OCI-LY1 (cell line): ENCODE results near the gene OGFR.

ENCODE experiments used
- H2AFZ ChIP-seq: fragments of 200-600 bp; sonication (generic), shearing (Covaris generic); 2 replicates; pipeline ENCODE4 v1.6.0; 2014; ENCODE audit warnings: antibody characterized with exemption, mild to moderate bottlenecking, low read length
- H3F3A ChIP-seq: fragments of 200-600 bp; sonication (generic), shearing (Covaris generic); 2 replicates; pipeline ENCODE4 v1.6.0; 2014; ENCODE audit warnings: mild to moderate bottlenecking, antibody characterized with exemption, low read length, moderate library complexity; ENCODE audit not compliant: insufficient read depth
- H3K27ac ChIP-seq: fragments of 200-600 bp; sonication (generic); 2 replicates; pipeline ENCODE4 v1.5.1; 2014; ENCODE audit warnings: low read length, mixed run types, mild to moderate bottlenecking, low read depth; ENCODE audit not compliant: poor library complexity, severe bottlenecking
- H3K27me3 ChIP-seq: fragments of 200-600 bp; sonication (generic); 2 replicates; pipeline ENCODE4 v1.6.0; 2014; ENCODE audit warnings: antibody characterized with exemption, mild to moderate bottlenecking, low read length, moderate library complexity; ENCODE audit not compliant: insufficient read depth
- H3K36me3 ChIP-seq: fragments of 200-600 bp; sonication (generic); 2 replicates; pipeline ENCODE4 v1.6.1; 2014; ENCODE audit warnings: mild to moderate bottlenecking, antibody characterized with exemption, low read length, moderate library complexity, mixed read lengths; ENCODE audit not compliant: insufficient read depth
- H3K4me1 ChIP-seq: fragments of 200-600 bp; sonication (generic); 2 replicates; pipeline ENCODE4 v1.5.1; 2014; ENCODE audit warnings: mild to moderate bottlenecking, low read length, moderate library complexity; ENCODE audit not compliant: insufficient read depth, severe bottlenecking
- H3K4me2 ChIP-seq: fragments of 200-600 bp; sonication (generic), shearing (Covaris generic); 2 replicates; pipeline ENCODE4 v1.6.1; 2014; ENCODE audit warnings: low read length
- H3K4me3 ChIP-seq: fragments of 200-600 bp; sonication (generic); 2 replicates; pipeline ENCODE4 v1.5.1; 2014; ENCODE audit warnings: low read length, low read depth, mild to moderate bottlenecking, mixed read lengths; ENCODE audit not compliant: poor library complexity, severe bottlenecking
- H3K79me2 ChIP-seq: fragments of 200-600 bp; shearing (Covaris generic); 2 replicates; pipeline ENCODE4 v1.6.1; 2016; ENCODE audit warnings: mixed run types, low read length, mixed read lengths; ENCODE audit not compliant: insufficient read depth
- H3K9ac ChIP-seq: fragments of 200-600 bp; sonication (generic), shearing (Covaris generic); 2 replicates; pipeline ENCODE4 v1.6.1; 2014; ENCODE audit warnings: mild to moderate bottlenecking, low read length, mixed read lengths
- H3K9me2 ChIP-seq: fragments of 200-600 bp; sonication (generic), shearing (Covaris generic); 2 replicates; pipeline ENCODE4 v1.6.1; 2014; ENCODE audit warnings: low read depth, mild to moderate bottlenecking, low read length, mixed read lengths
- H3K9me3 ChIP-seq: fragments of 200-600 bp; shearing (Covaris generic); 2 replicates; pipeline ENCODE4 v1.6.1; 2014; ENCODE audit warnings: low read length, mixed read lengths
- H4K20me1 ChIP-seq: fragments of 200-600 bp; sonication (generic), shearing (Covaris generic); 2 replicates; pipeline ENCODE4 v1.6.0; 2016; ENCODE audit warnings: mild to moderate bottlenecking, low read length; ENCODE audit not compliant: insufficient read depth
- EZH2 ChIP-seq: fragments of 200-600 bp; sonication (generic), shearing (Covaris generic); IDR thresholded peaks from 2 replicates; pipeline ENCODE4 v1.8.0; 2017; ENCODE audit warnings: borderline replicate concordance, mixed run types, mild to moderate bottlenecking, antibody characterized with exemption, low read length, moderate library complexity, mixed read lengths
- TF ChIP-seq, protein P1 (sequence below): fragments of 200-600 bp; sonication (generic), shearing (Covaris generic); IDR thresholded peaks from 2 replicates; pipeline ENCODE4 v1.5.1; 2017; ENCODE audit warnings: mild to moderate bottlenecking, antibody characterized with exemption, low read length, moderate library complexity, mixed read lengths

The OGFR gene

DNA sequence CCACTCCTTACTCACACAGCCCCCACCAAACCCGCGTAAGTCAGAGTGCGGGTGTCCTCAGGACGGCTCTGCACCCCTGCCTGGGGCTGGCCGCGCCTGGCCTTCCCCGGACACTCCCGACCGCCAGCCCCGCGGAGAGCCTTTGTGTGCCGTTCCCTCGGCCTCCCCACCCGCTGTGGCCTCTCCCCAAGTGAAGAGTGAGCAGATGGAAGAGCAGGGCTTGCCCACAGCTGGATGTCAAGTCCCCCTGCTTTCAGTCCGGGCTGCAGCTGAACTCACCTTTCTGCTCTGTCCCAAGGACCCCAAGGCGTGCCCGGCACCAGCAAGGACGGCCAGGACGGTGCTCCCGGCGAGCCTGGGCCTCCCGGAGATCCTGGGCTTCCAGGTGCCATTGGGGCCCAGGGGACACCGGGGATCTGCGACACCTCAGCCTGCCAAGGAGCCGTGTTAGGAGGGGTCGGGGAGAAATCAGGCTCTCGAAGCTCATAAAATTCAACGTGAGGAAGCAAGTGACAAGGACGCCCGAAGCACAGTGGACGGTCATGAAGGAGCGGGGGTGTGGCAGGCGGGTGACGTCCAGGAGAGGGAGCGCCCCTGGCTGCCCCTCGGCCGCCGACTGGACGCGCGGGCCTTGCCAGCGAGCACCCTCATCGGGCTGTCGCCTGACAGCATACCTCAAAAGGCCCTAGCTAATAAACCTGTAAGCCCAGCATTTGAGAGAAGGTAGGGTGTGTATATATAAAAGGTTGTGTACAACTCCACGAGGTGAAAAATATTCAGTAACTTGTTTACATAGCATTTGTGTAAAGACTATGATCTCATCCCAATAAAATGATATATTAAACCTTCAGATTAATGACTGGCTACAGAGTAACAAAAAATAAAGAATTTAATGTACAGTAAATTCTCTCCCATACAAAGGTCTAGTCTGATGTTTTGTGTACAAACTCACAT is 35.9 kb downstream of the OGFR start:
- TF ChIP-seq, protein P1, sequence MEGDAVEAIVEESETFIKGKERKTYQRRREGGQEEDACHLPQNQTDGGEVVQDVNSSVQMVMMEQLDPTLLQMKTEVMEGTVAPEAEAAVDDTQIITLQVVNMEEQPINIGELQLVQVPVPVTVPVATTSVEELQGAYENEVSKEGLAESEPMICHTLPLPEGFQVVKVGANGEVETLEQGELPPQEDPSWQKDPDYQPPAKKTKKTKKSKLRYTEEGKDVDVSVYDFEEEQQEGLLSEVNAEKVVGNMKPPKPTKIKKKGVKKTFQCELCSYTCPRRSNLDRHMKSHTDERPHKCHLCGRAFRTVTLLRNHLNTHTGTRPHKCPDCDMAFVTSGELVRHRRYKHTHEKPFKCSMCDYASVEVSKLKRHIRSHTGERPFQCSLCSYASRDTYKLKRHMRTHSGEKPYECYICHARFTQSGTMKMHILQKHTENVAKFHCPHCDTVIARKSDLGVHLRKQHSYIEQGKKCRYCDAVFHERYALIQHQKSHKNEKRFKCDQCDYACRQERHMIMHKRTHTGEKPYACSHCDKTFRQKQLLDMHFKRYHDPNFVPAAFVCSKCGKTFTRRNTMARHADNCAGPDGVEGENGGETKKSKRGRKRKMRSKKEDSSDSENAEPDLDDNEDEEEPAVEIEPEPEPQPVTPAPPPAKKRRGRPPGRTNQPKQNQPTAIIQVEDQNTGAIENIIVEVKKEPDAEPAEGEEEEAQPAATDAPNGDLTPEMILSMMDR = no peak
- TF ChIP-seq EZH2 = no peak
- Histone ChIP-seq H3K36me3 (peaks cover 28% of the 10 kb centered on the region), H3K9me2 (no peaks in the 10 kb centered on the region), H3K4me3 (no peak overlapping the region), H3K79me2 (no peaks in the 10 kb centered on the region), H4K20me1 (no peaks in the 10 kb centered on the region), H3K27ac (peak overlapping the region; percentile 97), H3F3A (no peaks in the 10 kb centered on the region), H3K4me2 (no peak overlapping the region), H3K9ac (no peak overlapping the region), H2AFZ (no peak overlapping the region), H3K4me1 (peaks cover 27% of the 10 kb centered on the region), H3K27me3 (no peaks in the 10 kb centered on the region), H3K9me3 (no peaks in the 10 kb centered on the region)

- H3K4me3 ChIP-seq = no peak overlapping the region
- H3F3A ChIP-seq = no peaks in the 10 kb centered on the region
- H3K4me1 ChIP-seq = peaks cover 27% of the 10 kb centered on the region
- no peaks in the 10 kb centered on the region for H4K20me1 ChIP-seq
- H3K9me2 ChIP-seq = no peaks in the 10 kb centered on the region
- H3K27ac ChIP-seq = no peak overlapping the region
- no peak overlapping the region for H3K9ac ChIP-seq
- H3K36me3 ChIP-seq = peaks cover 38% of the 10 kb centered on the region
- no peak overlapping the region for H3K4me2 ChIP-seq
- H3K27me3 ChIP-seq = no peaks in the 10 kb centered on the region
- H3K9me3 ChIP-seq = no peaks in the 10 kb centered on the region
- TF ChIP-seq, protein P1 = no peak
- TF ChIP-seq EZH2 = no peak
- H3K79me2 ChIP-seq = no peaks in the 10 kb centered on the region
- H2AFZ ChIP-seq = no peak overlapping the region
Measured at GRCh38 chr20:62841705-62842212, 37.1 kb downstream of the OGFR start.

- no peak overlapping the region for H3K27ac ChIP-seq
- H3K9me3 ChIP-seq = no peaks in the 10 kb centered on the region
- H3K27me3 ChIP-seq = no peaks in the 10 kb centered on the region
- no peaks in the 10 kb centered on the region for H4K20me1 ChIP-seq
- TF ChIP-seq, protein P1 = no peak
- no peak for TF ChIP-seq EZH2
- peaks cover 12% of the 10 kb centered on the region for H3K4me1 ChIP-seq
- no peaks in the 10 kb centered on the region for H3K79me2 ChIP-seq
- H3K4me3 ChIP-seq = no peak overlapping the region
- no peaks in the 10 kb centered on the region for H3F3A ChIP-seq
- no peak overlapping the region for H2AFZ ChIP-seq
- H3K4me2 ChIP-seq = no peak overlapping the region
- H3K9ac ChIP-seq = no peak overlapping the region
- H3K36me3 ChIP-seq = peaks cover 41% of the 10 kb centered on the region
- no peaks in the 10 kb centered on the region for H3K9me2 ChIP-seq
Measured at GRCh38 chr20:62843656-62844055, 39.0 kb downstream of the OGFR start.
